Epithelial cell of proximal tubule (primary cell): ENCODE results near the gene PHOSPHO1. TPM values are rescaled to one million over a fixed set of nuclear protein-coding genes. Genes with fewer than 3 reads are reported as not detected.
"Not testable (repeated sequence)": the region's sequence is repeated elsewhere in the genome, so short reads cannot be mapped to it uniquely, and the experiment has no call there.

Experiments used
- DNase-seq: peaks from one replicate; pipeline ENCODE4 v3.0.0-alpha.2; 2011; ENCODE audit warnings: low read depth
- H3K4me3 ChIP-seq: 2 replicates; pipeline ENCODE4 v1.5.1; 2011; ENCODE audit warnings: low read depth, mild to moderate bottlenecking, low read length
- CTCF ChIP-seq: conservative IDR thresholded peaks from 2 replicates; pipeline ENCODE4 v1.5.1; 2012; ENCODE audit warnings: low read depth, mild to moderate bottlenecking, low read length
- total RNA-seq: library from RNA; depleted of rRNA; stranded (reverse); fragments of >200 nt; gene quantifications from 2 replicates; pipeline ENCODE4 v1.2.3, GENCODE V29; 2015

The PHOSPHO1 gene
- total RNA-seq, 1 donor from 2014 or later: not detected

- no peak for TF ChIP-seq CTCF
- no peak overlapping the region for H3K4me3 ChIP-seq
- no peak for DNase-seq
Measured at GRCh38 chr17:49183801-49184200, 46.8 kb downstream of the PHOSPHO1 start.

GRCh38 chr17:49183341-49183740, 47.2 kb downstream of the PHOSPHO1 start:
- TF ChIP-seq CTCF: no peak
- no peak for DNase-seq
- H3K4me3 ChIP-seq: no peak overlapping the region

- DNase-seq: no peak
- H3K4me3 ChIP-seq: no peak overlapping the region
- no peak for TF ChIP-seq CTCF
Measured at GRCh38 chr17:49180998-49181635, 49.5 kb downstream of the PHOSPHO1 start.

- peak; percentile 98 for TF ChIP-seq CTCF
- no peak overlapping the region for H3K4me3 ChIP-seq
- DNase-seq: no peak
Measured at GRCh38 chr17:49180303-49180702, 50.3 kb downstream of the PHOSPHO1 start.

GRCh38 chr17:49175978-49176377, 54.6 kb downstream of the PHOSPHO1 start:
- not testable (repeated sequence) for DNase-seq, H3K4me3 ChIP-seq

Other genes with a start within 250 kb of the PHOSPHO1 start
- 9.0 and 15.7 TPM in 2 replicates for gene IGF2BP1, start 233.4 kb downstream of the PHOSPHO1 start, total RNA-seq
- gene B4GALNT2, start 98.0 kb downstream of the PHOSPHO1 start, total RNA-seq: 0.94 and 1.6 TPM in 2 replicates
- gene GNGT2, start 20.2 kb downstream of the PHOSPHO1 start, total RNA-seq: 1.4 and 1.8 TPM in 2 replicates
- gene ABI3, start 20.1 kb downstream of the PHOSPHO1 start, total RNA-seq: 0.86 and 1.1 TPM in 2 replicates
- gene ZNF652, start 131.5 kb upstream of the PHOSPHO1 start, total RNA-seq: 10.9 and 12.8 TPM in 2 replicates
- gene PHB1, start 184.1 kb upstream of the PHOSPHO1 start, total RNA-seq: 166 and 263 TPM in 2 replicates